VCaP (cell line): ENCODE measurements around the gene MRPL24.
"Not testable (repeated sequence)": the region's sequence is repeated elsewhere in the genome, so short reads cannot be mapped to it uniquely, and the experiment has no call there.

Experiments used
- H3K27ac ChIP-seq: fragments of 450-650 bp; 2 replicates; pipeline ENCODE4 v1.5.1; 2017
- CTCF ChIP-seq: fragments of 450-650 bp; conservative IDR thresholded peaks from 2 replicates; pipeline ENCODE4 v1.5.1; 2017; ENCODE audit warnings: mild to moderate bottlenecking, moderate library complexity

MRPL24 gene

GRCh38 chr1:156767101-156767878 is 26.4 kb upstream of the MRPL24 start, which contains the start of gene PRCC:
Gene PRCC, plus strand, starts transcription at chr1:156767535. Its CDS starts 237 bp downstream, at chr1:156767772.
- TF ChIP-seq CTCF: no peak
- H3K27ac ChIP-seq: peak within 1 kb of the TSS; percentile 91

GRCh38 chr1:156766298-156767100 is 25.6 kb upstream of the MRPL24 start:
- H3K27ac ChIP-seq: peak overlapping the region; percentile 91
- no peak for TF ChIP-seq CTCF

- no peak for TF ChIP-seq CTCF
- H3K27ac ChIP-seq: peak overlapping the region; percentile 91
Measured at GRCh38 chr1:156765666-156766065, 24.8 kb upstream of the MRPL24 start.

- not testable (repeated sequence) for H3K27ac ChIP-seq
Measured at GRCh38 chr1:156765136-156765535, 24.2 kb upstream of the MRPL24 start.

GRCh38 chr1:156760796-156761104 is 19.9 kb upstream of the MRPL24 start:
- no peak overlapping the region for H3K27ac ChIP-seq
- no peak for TF ChIP-seq CTCF

- TF ChIP-seq CTCF: no peak
- H3K27ac ChIP-seq: no peak overlapping the region
Measured at GRCh38 chr1:156760092-156760795, 19.4 kb upstream of the MRPL24 start.

GRCh38 chr1:156757572-156758253 is 16.8 kb upstream of the MRPL24 start:
- not testable (repeated sequence) for H3K27ac ChIP-seq

GRCh38 chr1:156756355-156756754 is 15.5 kb upstream of the MRPL24 start:
- no peak for TF ChIP-seq CTCF
- no peak overlapping the region for H3K27ac ChIP-seq
